WERI-Rb-1 (cell line): Measurements from ENCODE around the gene ATG101.

ENCODE experiments used
- DNase-seq: peaks from one replicate; pipeline ENCODE4 v3.0.0-alpha.2; 2020
- H3K27ac ChIP-seq: fragments of 250-450 bp; sonication (Bioruptor Pico); 2 replicates; pipeline ENCODE4 v1.5.1; 2020; ENCODE audit warnings: mild to moderate bottlenecking, moderate library complexity
- H3K27me3 ChIP-seq: fragments of 250-450 bp; sonication (Bioruptor Pico); 2 replicates; pipeline ENCODE4 v1.5.1; 2021; ENCODE audit warnings: mild to moderate bottlenecking, low read depth, moderate library complexity; ENCODE audit not compliant: insufficient read depth, severe bottlenecking
- H3K36me3 ChIP-seq: fragments of 250-450 bp; sonication (Bioruptor Pico); 2 replicates; pipeline ENCODE4 v1.5.1; 2020; ENCODE audit warnings: mild to moderate bottlenecking, moderate library complexity
- H3K4me3 ChIP-seq: 2 replicates; pipeline ENCODE4 v1.5.1; 2011; ENCODE audit warnings: low read depth, mild to moderate bottlenecking, control low read depth, low read length
- H3K9me3 ChIP-seq: fragments of 250-450 bp; sonication (Bioruptor Pico); 2 replicates; pipeline ENCODE4 v1.5.1; 2021; ENCODE audit warnings: mild to moderate bottlenecking, moderate library complexity; ENCODE audit not compliant: severe bottlenecking
- CTCF ChIP-seq: IDR thresholded peaks from 2 replicates; pipeline ENCODE4 v1.5.1; 2011; ENCODE audit warnings: low read depth, mild to moderate bottlenecking, control low read depth, inconsistent platforms, low read length

ATG101 gene

GRCh38 chr12:52126050-52126604, 56.3 kb downstream of the ATG101 start:
- no peak for TF ChIP-seq CTCF
- Histone ChIP-seq H3K36me3 (no peaks in the 10 kb centered on the region), H3K27ac (no peak overlapping the region), H3K27me3 (no peaks in the 10 kb centered on the region), H3K4me3 (no peak overlapping the region), H3K9me3 (no peaks in the 10 kb centered on the region)
- DNase-seq, result no peak
